Thyroid gland (tissue), 4 donors: ENCODE results near the gene GRB7. TPM values are rescaled to one million over a fixed set of nuclear protein-coding genes. Genes with fewer than 3 reads are reported as not detected.

ENCODE experiments used
- DNase-seq, 2 donors: peaks; one replicate each; pipeline ENCODE4 v3.0.0-alpha.2; 2019
- H3K27ac ChIP-seq, 3 donors: fragments of 200-600 bp; sonication (generic); 1 replicate in 2 of 3; 2 replicates in 1 of 3; pipeline ENCODE4 v1.5.1; 2016 to 2019; ENCODE audit warnings: mild to moderate bottlenecking in 1 of 3, moderate library complexity in 1 of 3
- H3K27me3 ChIP-seq: fragments of 200-600 bp; sonication (generic); one replicate; pipeline ENCODE4 v1.5.1; 2019
- H3K36me3 ChIP-seq, 2 donors: fragments of 200-600 bp; sonication (generic); one replicate each; pipeline ENCODE4 v1.5.1; 2016 to 2019
- H3K4me1 ChIP-seq, 2 donors: fragments of 200-600 bp; sonication (generic); one replicate each; pipeline ENCODE4 v1.5.1; 2017 to 2019
- H3K4me3 ChIP-seq, 3 donors: fragments of 200-600 bp; sonication (generic); replicated peaks in 1 of 3; 1 replicate in 2 of 3; 2 replicates in 1 of 3; pipeline ENCODE4 v1.5.1; 2016; ENCODE audit warnings: mild to moderate bottlenecking in 1 of 3
- H3K9me3 ChIP-seq: fragments of 200-600 bp; sonication (generic); one replicate; pipeline ENCODE4 v1.5.1; 2017
- POLR2A ChIP-seq, 2 donors: fragments of 450-650 bp; IDR thresholded peaks; one replicate each; pipeline ENCODE4 v1.6.1; 2017; ENCODE audit warnings: antibody characterized with exemption in 2 of 2, mild to moderate bottlenecking in 2 of 2, moderate library complexity in 1 of 2
- WGBS, 2 donors: methylation state at CpG; one replicate each; pipeline ENCODE4 v1.1.5; 2017; 5-methylcytosine and 5-hydroxymethylcytosine counted together
- intact Hi-C: fragments of 100-400 bp; cut with DNase I; formaldehyde crosslinking; loops from one replicate; pipeline ENCODE4 v1.15.1; 2023
- total RNA-seq, 4 donors: library from RNA; depleted of rRNA; stranded (reverse); fragments of >200 nt; gene quantifications; one replicate each; pipeline ENCODE4 v1.2.3, GENCODE V29; 2016
- TF ChIP-seq, protein P1 (sequence below), 6 experiments: fragments of 200-600 bp in 3 of 6; fragments of 450-650 bp in 3 of 6; sonication (generic) in 3 of 6; IDR thresholded peaks; one replicate each; pipeline ENCODE4 v1.5.1; 2016 to 2019; ENCODE audit warnings: antibody characterized with exemption in 6 of 6, mild to moderate bottlenecking in 2 of 6, inconsistent platforms in 1 of 6, moderate library complexity in 1 of 6

GRB7 gene
- total RNA-seq, 4 donors from 2014 or later, result 7.1 to 14.0 (median 8.7) TPM

DNA sequence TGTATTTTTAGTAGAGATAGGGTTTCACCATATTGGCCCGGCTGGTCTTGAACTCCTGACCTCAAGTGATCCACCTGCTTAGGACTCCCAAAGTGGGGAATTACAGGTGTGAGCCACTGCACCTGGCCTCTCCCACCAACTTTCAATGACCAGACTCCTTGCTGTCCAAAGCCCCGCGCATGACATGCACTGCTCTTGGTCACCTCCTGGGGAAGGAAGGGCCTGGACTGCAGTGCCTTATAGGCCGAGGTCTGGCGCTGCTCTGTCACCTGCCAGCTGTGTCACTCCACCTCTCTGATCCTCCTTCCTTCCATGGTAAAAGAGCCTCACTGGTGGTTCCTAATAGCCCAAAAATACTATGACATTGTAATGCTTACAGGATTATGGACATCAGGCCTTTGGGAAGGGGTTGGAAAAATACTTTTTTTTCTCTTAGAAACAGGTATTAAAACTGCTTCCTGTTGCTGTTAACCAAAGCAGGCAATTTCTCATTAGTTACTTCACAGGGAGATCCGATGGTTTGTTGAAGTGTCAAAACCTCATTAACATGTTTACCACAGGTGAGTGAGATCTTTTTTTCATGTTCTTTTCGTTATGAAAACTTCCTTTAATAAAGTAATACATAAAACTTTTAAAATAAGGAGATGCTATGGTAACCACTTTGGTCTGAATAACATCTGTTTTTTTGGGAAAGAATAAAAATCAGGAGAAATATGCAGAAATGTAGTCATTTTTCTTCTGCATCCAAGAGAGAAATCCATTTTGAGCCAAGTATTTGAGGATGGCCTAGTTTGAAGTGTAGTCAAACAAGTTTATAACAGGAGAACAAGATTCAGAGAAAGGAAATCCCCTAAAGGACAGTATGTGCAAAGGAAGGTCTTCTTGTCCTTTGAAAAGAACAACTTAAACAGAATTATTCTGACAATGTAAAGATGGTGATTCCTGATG lies 35.5 kb downstream of the GRB7 start:
- no peak for DNase-seq
- no peaks in the 10 kb centered on the region for H3K36me3 ChIP-seq
- no peaks in the 10 kb centered on the region for H3K27me3 ChIP-seq
- H3K4me1 ChIP-seq, result no peaks in the 10 kb centered on the region
- no peaks in the 10 kb centered on the region for H3K9me3 ChIP-seq
- no peak overlapping the region for H3K4me3 ChIP-seq
- WGBS, 2 donors, result 84 to 90% methylated on average over 7 of the region's 7 CpGs
- H3K27ac ChIP-seq, result no peak overlapping the region
- no peak for TF ChIP-seq POLR2A (IDR thresholded peaks at IDR 0.05)
- TF ChIP-seq, protein P1, sequence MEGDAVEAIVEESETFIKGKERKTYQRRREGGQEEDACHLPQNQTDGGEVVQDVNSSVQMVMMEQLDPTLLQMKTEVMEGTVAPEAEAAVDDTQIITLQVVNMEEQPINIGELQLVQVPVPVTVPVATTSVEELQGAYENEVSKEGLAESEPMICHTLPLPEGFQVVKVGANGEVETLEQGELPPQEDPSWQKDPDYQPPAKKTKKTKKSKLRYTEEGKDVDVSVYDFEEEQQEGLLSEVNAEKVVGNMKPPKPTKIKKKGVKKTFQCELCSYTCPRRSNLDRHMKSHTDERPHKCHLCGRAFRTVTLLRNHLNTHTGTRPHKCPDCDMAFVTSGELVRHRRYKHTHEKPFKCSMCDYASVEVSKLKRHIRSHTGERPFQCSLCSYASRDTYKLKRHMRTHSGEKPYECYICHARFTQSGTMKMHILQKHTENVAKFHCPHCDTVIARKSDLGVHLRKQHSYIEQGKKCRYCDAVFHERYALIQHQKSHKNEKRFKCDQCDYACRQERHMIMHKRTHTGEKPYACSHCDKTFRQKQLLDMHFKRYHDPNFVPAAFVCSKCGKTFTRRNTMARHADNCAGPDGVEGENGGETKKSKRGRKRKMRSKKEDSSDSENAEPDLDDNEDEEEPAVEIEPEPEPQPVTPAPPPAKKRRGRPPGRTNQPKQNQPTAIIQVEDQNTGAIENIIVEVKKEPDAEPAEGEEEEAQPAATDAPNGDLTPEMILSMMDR (IDR thresholded peaks at IDR 0.05), result no peak
- intact Hi-C loops, result no loop called here

DNA sequence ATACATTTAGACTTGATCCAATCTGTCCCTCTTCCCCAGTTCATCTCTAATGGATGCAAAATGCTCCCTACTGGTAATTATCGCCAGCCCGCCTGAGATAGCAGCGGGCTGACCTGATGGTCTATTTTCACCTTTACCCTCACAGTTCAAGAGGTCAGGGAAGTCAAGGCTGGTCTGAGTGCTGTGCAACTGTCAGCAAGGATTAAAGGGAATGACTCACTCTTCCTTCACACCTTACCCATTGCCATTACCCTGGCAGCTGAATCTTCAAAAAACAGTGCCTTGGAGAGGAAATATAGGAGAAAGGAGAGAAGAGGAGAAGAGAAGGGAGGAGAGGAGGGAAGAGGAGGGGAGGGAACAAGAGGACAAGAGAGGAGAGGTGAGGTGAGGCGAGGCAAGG lies 36.3 kb downstream of the GRB7 start:
- intact Hi-C loops, result no loop called here
- no peak overlapping the region for H3K27ac ChIP-seq
- WGBS, 2 donors, result 84 to 89% methylated on average over 4 of the region's 4 CpGs

DNA sequence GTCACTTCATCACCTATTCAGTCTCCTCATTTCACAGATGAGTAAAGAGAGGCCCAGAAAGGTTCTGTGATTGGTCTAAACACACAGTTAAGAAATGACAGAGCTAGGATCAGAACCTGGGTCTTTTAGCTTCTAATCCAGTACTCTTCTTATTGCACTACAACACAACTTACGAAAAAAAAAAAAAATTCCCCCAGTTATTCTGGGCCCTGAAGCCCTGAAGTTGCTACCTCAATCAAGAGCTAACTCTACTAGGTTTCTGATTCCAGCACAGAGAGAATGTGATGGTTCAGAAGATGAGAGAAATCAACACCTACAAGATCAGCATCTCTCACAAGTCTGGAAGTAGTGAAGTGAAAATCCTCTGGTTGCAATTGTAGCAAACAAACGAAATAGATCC lies 37.3 kb downstream of the GRB7 start:
- TF ChIP-seq, protein P1 (IDR thresholded peaks at IDR 0.05), result no peak
- TF ChIP-seq POLR2A (IDR thresholded peaks at IDR 0.05), result no peak
- H3K27ac ChIP-seq, result no peak overlapping the region
- H3K4me3 ChIP-seq, result no peak overlapping the region
- H3K36me3 ChIP-seq, result no peaks in the 10 kb centered on the region
- no peak for DNase-seq
- WGBS, 2 donors, result 90 to 91% methylated on average over 2 of the region's 2 CpGs
- no peaks in the 10 kb centered on the region for H3K4me1 ChIP-seq
- no peaks in the 10 kb centered on the region for H3K27me3 ChIP-seq
- intact Hi-C loops, result no loop called here
- H3K9me3 ChIP-seq, result no peaks in the 10 kb centered on the region

More for the DNA sequence above, 36.3 kb downstream of the GRB7 start:
- Histone ChIP-seq H3K27me3 (no peaks in the 10 kb centered on the region), H3K4me1 (no peaks in the 10 kb centered on the region), H3K4me3 (no peak overlapping the region), H3K9me3 (no peaks in the 10 kb centered on the region), H3K36me3 (no peaks in the 10 kb centered on the region)
- TF ChIP-seq POLR2A (IDR thresholded peaks at IDR 0.05), result no peak
- TF ChIP-seq, protein P1 (IDR thresholded peaks at IDR 0.05), result no peak
- no peak for DNase-seq

DNA sequence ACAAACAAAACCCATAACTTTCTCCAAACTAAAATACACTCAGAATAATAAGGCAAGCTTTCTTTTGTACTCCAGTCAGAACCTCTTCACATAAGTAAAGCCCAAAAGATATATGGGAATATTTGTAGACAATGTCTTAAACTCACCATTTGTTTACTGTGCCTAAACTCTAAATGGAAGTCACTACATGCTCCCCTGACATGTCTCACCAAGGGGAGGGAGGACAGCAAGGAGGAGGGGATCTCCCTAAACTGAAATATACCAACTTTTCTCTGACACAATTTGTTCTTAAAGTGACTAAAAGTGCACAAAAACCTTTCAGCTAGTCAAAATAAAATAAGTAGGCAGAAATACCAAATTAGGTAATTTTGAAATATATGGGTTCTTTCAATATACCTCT lies 38.5 kb downstream of the GRB7 start:
- intact Hi-C loops, result no loop called here
- TF ChIP-seq, protein P1 (IDR thresholded peaks at IDR 0.05), result no peak
- no peak for TF ChIP-seq POLR2A (IDR thresholded peaks at IDR 0.05)
- DNase-seq, result no peak
- Histone ChIP-seq H3K27me3 (no peaks in the 10 kb centered on the region), H3K4me3 (no peak overlapping the region), H3K9me3 (no peaks in the 10 kb centered on the region), H3K36me3 (no peaks in the 10 kb centered on the region), H3K4me1 (no peaks in the 10 kb centered on the region), H3K27ac (no peak overlapping the region)
